ENCODE results near the gene AK3.

Gene AK3

GRCh38 chr9:4738866-4739586 lies 2.0 kb downstream of the AK3 start:
- H3K79me2 ChIP-seq (ENCODE audit: low read length), result peaks cover 57% of the 10 kb centered on the region
- no peak for TF ChIP-seq EZH2phosphoT487 (IDR thresholded peaks at IDR 0.05; ENCODE audit: low read depth)
- TF ChIP-seq, protein P1, sequence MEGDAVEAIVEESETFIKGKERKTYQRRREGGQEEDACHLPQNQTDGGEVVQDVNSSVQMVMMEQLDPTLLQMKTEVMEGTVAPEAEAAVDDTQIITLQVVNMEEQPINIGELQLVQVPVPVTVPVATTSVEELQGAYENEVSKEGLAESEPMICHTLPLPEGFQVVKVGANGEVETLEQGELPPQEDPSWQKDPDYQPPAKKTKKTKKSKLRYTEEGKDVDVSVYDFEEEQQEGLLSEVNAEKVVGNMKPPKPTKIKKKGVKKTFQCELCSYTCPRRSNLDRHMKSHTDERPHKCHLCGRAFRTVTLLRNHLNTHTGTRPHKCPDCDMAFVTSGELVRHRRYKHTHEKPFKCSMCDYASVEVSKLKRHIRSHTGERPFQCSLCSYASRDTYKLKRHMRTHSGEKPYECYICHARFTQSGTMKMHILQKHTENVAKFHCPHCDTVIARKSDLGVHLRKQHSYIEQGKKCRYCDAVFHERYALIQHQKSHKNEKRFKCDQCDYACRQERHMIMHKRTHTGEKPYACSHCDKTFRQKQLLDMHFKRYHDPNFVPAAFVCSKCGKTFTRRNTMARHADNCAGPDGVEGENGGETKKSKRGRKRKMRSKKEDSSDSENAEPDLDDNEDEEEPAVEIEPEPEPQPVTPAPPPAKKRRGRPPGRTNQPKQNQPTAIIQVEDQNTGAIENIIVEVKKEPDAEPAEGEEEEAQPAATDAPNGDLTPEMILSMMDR (IDR thresholded peaks at IDR 0.05; ENCODE audit: low read depth, low read length), result no peak
- peak overlapping the region; percentile 86 for H3K4me2 ChIP-seq (ENCODE audit: low read length)
- H3K9ac ChIP-seq (ENCODE audit: low read length), result no peak overlapping the region
- H3K36me3 ChIP-seq (replicated peaks; ENCODE audit: low read depth, low read length), result no peaks in the 10 kb centered on the region
- H3K27ac ChIP-seq (ENCODE audit: low read length), result no peak overlapping the region
- peaks cover 21% of the 10 kb centered on the region for H4K20me1 ChIP-seq (ENCODE audit: insufficient read depth, low read length)
- no peak overlapping the region for H2AFZ ChIP-seq (ENCODE audit: low read depth, low read length)
- H3K9me3 ChIP-seq (ENCODE audit: insufficient read depth, low read length), result no peaks in the 10 kb centered on the region
- H3K4me1 ChIP-seq (ENCODE audit: low read length), result peaks cover 8% of the 10 kb centered on the region
- H3K4me3 ChIP-seq (ENCODE audit: low read length), result peak overlapping the region; percentile 91
- no peaks in the 10 kb centered on the region for H3K27me3 ChIP-seq (ENCODE audit: low read depth, low read length)

DNA sequence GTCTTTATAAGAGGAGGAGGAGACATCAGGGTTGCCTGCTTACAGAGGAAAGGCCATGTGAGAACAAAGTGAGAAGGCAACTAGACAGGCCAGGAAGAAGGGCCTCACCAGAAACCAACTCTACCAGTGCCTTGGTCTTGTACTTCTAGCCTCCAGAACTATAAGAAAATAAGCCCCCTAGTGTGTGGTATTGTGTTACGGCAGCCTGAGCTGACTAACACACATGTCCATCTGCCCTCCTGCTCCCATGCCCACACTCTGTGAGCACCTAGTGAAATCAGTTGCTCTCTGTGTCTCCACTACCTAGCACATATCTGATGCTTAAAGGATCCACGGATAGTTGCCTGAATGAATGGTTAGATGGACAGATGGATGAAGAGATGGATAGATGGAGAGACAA lies 6.9 kb downstream of the AK3 start:
- H3K9me3 ChIP-seq (ENCODE audit: insufficient read depth, low read length), result no peaks in the 10 kb centered on the region
- H3K9ac ChIP-seq (ENCODE audit: low read length), result no peak overlapping the region
- H3K27me3 ChIP-seq (ENCODE audit: low read depth, low read length), result no peaks in the 10 kb centered on the region
- no peak overlapping the region for H3K4me2 ChIP-seq (ENCODE audit: low read length)
- no peak overlapping the region for H2AFZ ChIP-seq (ENCODE audit: low read depth, low read length)
- H3K79me2 ChIP-seq (ENCODE audit: low read length), result peaks cover 85% of the 10 kb centered on the region
- H4K20me1 ChIP-seq (ENCODE audit: insufficient read depth, low read length), result peaks cover 29% of the 10 kb centered on the region
- peaks cover 6% of the 10 kb centered on the region for H3K36me3 ChIP-seq (replicated peaks; ENCODE audit: low read depth, low read length)
- H3K4me1 ChIP-seq (ENCODE audit: low read length), result peaks cover 3% of the 10 kb centered on the region
- TF ChIP-seq, protein P1 (IDR thresholded peaks at IDR 0.05; ENCODE audit: low read depth, low read length), result no peak
- TF ChIP-seq EZH2phosphoT487 (IDR thresholded peaks at IDR 0.05; ENCODE audit: low read depth), result no peak
- H3K4me3 ChIP-seq (ENCODE audit: low read length), result no peak overlapping the region
- H3K27ac ChIP-seq (ENCODE audit: low read length), result no peak overlapping the region

- TF ChIP-seq, protein P1 (IDR thresholded peaks at IDR 0.05; ENCODE audit: low read depth, low read length), result no peak
- TF ChIP-seq EZH2phosphoT487 (IDR thresholded peaks at IDR 0.05; ENCODE audit: low read depth), result no peak
- no peaks in the 10 kb centered on the region for H3K4me1 ChIP-seq (ENCODE audit: low read length)
- peaks cover 6% of the 10 kb centered on the region for H3K36me3 ChIP-seq (replicated peaks; ENCODE audit: low read depth, low read length)
- no peaks in the 10 kb centered on the region for H3K27me3 ChIP-seq (ENCODE audit: low read depth, low read length)
- H3K79me2 ChIP-seq (ENCODE audit: low read length), result peaks cover 75% of the 10 kb centered on the region
- no peak overlapping the region for H2AFZ ChIP-seq (ENCODE audit: low read depth, low read length)
- H3K4me3 ChIP-seq (ENCODE audit: low read length), result no peak overlapping the region
- no peak overlapping the region for H3K9ac ChIP-seq (ENCODE audit: low read length)
- H3K9me3 ChIP-seq (ENCODE audit: insufficient read depth, low read length), result no peaks in the 10 kb centered on the region
- no peak overlapping the region for H3K4me2 ChIP-seq (ENCODE audit: low read length)
- H4K20me1 ChIP-seq (ENCODE audit: insufficient read depth, low read length), result peaks cover 26% of the 10 kb centered on the region
- H3K27ac ChIP-seq (ENCODE audit: low read length), result no peak overlapping the region
Measured at GRCh38 chr9:4732890-4733289, 8.1 kb downstream of the AK3 start.

DNA sequence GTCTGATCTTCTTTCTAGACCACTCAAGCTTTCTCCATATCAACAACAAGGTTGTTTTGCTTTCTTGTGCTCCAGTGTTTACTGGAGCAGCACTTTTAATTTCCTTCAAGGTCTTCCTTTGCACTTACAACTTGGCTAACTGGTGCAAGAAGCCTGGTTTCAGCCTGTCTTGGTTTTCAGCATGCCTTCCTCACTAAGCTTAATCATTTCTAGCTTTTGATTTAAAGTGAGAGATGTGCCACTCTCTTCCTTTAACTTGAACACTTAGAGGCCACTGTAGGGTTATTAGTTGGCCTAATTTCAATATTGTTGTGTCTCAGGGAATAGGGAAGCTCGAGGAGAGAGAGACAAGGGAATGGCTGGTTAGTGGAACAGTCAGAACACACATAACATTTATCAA lies 13.4 kb downstream of the AK3 start:
- no peak overlapping the region for H3K27ac ChIP-seq (ENCODE audit: low read length)
- no peak overlapping the region for H3K9ac ChIP-seq (ENCODE audit: low read length)
- H3K4me2 ChIP-seq (ENCODE audit: low read length), result no peak overlapping the region
- H3K4me1 ChIP-seq (ENCODE audit: low read length), result no peaks in the 10 kb centered on the region
- no peaks in the 10 kb centered on the region for H3K27me3 ChIP-seq (ENCODE audit: low read depth, low read length)
- H2AFZ ChIP-seq (ENCODE audit: low read depth, low read length), result no peak overlapping the region
- H3K79me2 ChIP-seq (ENCODE audit: low read length), result peaks cover 54% of the 10 kb centered on the region
- H3K36me3 ChIP-seq (replicated peaks; ENCODE audit: low read depth, low read length), result peaks cover under 1% of the 10 kb centered on the region
- H3K4me3 ChIP-seq (ENCODE audit: low read length), result no peak overlapping the region
- peaks cover 5% of the 10 kb centered on the region for H4K20me1 ChIP-seq (ENCODE audit: insufficient read depth, low read length)
- H3K9me3 ChIP-seq (ENCODE audit: insufficient read depth, low read length), result no peaks in the 10 kb centered on the region
- no peak for TF ChIP-seq EZH2phosphoT487 (IDR thresholded peaks at IDR 0.05; ENCODE audit: low read depth)
- TF ChIP-seq, protein P1 (IDR thresholded peaks at IDR 0.05; ENCODE audit: low read depth, low read length), result no peak
